Activated gamma-delta T cell treated with Interleukin-2 at 50 U/mL for 16 hours (primary cell): ENCODE measurements around the gene ZNF474.

ENCODE experiments used
- DNase-seq: peaks from one replicate; pipeline ENCODE4 v3.0.0-alpha.2; 2020

The ZNF474 gene

DNA sequence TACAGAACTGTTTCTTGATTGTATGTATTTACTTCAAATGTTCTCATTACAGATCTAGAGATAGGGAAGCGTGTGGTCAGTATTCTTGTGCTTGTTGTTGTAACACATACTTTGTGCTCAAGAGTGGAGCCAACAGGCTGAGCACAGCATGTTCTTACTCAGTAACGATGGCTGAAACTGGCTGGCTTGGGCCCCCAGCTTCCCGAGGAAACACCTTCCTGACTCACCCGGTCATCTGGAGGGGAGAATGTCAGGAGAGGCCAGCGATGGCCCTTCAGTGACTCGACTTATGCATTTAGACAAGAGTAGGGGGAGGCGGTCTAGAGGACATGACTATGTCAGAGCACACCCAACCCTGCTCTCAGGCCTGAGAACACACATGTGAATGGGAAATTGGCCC lies 25.6 kb downstream of the ZNF474 start:
- no peak for DNase-seq

DNA sequence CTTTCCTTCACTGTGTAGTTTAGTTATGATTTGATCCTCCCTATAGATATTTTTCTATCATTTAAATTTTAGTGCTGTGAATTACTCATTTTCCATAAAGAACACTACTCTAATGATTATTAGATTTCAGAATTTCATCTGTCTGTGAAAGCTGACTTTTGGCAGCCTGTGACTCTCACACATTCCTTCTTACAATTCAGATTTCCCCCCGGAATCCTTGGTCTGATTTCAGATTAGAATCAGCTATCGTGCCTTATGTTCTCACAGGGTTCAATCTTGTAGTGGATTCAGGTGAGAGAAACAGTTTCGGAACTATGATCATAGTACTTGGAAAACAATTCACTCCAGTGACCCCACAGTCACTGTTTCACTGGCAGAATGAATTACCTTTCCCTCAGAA lies 26.2 kb downstream of the ZNF474 start:
- DNase-seq = no peak

DNA sequence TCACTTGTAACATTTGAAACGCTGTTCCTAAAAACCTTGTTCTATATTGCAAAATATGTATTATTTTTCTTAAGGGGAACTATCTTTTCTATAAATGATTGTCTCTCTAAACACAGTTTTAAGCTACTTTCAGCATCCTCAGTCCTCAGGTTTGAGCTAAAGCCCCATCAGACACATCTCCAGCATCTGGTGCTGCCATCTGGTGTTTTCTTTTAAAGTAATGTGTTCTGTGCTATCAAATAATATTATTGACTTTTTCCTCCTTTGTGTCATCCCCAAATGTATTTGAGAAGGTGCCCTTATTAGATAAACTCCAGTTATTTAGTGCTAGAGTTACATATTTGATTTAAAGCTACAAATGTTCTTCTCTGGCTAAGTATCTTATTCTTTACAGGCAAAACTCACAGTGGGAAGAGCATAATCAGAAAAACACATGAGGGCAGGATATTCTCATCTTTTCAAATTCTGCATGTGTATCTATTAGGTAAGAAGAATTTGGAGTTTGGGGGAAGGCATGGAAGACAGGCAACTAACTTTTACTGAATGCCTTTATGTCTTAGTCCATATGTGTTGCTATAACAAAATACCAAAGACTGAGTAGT lies 27.5 kb downstream of the ZNF474 start:
- no peak for DNase-seq

DNA sequence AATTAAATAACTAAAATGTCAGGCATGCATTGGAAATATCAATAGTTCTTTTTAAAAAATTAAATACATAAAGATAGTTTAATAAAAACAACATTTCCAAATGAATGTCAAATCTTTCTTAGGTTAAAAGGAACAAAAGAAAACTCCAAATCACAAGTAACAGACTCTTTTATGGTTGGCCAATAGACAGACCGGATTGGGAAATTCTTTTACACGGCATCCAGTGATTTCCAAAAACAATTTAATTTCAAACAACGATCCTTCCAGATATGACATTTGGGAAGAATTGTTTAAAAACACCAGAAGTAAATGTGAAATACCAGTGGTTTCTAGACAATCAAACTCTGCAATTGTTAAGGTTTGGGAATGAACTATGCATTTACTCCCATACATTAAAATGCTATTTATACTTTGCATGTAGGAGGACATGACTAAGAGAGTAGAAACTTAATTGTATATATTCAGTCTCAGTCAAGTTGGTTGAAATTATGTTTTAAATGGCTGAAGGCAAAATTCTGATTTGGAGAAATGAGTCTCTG lies 32.8 kb downstream of the ZNF474 start:
- DNase-seq = no peak

DNA sequence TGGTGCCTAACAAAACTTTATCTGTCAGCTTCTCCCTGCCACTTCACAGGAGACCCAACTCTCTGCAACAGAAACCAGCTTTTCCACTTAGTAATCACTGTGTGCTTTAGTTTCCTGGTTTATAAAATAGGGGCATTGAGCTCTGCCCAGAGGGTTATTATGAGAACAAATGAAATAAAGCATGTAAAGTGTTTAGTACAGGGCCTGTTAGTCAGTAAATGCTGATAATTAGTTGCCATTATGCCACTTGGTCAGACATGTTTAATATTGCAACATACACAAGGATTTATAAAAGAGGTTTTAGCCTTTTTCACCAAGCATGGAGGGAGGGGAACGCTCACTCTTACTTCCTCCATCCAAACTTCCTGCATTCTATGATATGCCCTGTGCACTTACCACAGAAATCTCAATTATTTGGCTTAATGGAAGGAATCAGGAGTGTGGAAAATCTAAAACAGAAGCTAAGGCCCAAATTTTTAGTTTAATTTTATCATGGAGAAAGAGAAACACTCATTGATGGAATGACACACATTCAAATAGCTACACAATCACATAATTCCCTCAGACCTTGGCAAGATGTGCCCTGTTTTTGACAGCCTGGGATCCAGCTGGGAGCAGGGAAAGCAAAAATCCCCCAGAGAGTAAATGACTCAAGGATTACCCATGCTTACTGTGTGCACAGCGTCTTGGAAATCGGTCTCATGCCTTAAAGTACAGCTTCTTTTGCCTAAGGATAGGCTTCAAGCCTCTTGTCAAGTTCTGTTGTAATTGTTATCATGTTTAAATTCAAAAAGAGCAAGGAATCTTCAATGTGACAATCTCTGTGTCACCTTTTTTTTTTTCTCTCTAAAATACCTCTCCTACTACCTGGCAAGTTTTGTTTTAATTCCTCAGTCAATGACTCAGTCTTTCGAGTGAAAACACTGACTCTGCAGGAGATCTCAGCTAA lies 34.0 kb downstream of the ZNF474 start:
- DNase-seq = no peak

DNA sequence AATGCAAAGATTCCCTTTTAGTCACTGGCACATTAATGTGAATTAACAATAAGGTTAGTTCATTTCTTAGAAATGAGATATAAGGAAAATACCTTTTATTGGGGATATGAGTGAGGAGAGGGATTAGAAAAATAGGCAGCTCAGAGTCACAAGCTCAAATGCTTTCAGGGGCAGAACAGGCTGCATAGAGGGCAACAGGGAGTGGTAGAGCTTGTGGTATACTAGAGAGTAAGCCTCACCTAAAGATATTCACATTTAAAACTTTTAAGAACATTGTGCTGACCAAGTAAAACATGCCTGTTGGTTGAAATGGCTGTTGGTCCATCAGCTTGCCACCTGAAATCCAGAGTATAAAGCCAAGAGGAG lies 34.7 kb downstream of the ZNF474 start:
- no peak for DNase-seq

DNA sequence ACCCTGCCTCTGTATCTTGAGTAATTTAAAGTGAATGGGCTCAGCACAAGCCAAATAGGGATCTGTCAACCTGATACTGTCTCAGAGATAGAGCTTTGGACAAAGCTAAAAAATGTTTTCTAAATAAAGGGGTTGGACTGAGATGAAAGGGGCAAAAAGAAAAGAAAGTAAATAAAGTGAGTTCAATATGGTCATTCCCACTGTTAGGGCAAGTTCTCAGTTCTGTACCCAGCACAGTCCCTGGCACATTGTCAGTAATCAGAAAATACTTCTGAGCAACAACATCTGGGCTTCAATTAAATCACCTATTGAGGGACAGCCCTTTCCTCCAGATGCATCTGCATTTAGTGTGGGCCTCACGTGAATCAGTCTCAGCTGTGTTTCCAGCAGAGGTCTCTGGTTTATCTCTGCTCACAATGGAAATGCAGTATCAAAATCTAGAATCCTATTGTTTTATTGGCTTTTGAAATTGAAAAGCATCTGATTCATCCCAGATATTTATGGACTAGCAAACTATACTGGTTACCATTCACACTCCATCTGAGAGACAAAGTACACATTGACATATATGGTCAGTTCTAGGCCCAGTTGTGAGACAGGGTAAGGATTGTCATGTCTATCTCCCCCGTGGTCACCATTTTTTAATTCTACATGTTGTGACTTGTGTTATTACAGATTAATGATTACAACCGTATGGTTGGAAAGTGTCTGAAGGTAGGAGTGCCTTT lies 35.6 kb downstream of the ZNF474 start:
- DNase-seq = no peak

DNA sequence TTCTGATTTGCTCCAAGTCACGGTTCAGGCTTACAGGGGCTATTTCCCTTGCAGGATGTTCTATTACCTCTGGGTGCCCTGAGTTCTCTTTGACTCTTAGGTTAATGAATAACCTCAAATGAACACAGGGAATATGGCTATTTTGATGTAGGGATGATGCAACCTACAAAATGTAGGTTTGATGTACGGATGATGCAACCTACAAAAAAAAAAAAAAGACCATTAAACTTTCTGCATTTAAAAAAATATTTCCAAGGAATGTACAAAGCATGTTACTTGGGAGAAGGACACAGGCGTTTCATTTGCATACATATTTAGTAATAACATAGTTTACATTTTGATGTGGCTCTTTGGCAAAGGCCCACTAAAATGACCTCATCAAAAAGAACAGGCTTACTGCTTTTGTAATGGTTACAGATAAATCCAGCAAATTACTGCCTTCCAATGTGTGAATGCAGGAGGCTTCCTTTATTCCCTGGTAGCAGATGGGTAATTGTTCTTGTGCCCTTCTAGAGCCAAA lies 36.3 kb downstream of the ZNF474 start:
- no peak for DNase-seq

DNA sequence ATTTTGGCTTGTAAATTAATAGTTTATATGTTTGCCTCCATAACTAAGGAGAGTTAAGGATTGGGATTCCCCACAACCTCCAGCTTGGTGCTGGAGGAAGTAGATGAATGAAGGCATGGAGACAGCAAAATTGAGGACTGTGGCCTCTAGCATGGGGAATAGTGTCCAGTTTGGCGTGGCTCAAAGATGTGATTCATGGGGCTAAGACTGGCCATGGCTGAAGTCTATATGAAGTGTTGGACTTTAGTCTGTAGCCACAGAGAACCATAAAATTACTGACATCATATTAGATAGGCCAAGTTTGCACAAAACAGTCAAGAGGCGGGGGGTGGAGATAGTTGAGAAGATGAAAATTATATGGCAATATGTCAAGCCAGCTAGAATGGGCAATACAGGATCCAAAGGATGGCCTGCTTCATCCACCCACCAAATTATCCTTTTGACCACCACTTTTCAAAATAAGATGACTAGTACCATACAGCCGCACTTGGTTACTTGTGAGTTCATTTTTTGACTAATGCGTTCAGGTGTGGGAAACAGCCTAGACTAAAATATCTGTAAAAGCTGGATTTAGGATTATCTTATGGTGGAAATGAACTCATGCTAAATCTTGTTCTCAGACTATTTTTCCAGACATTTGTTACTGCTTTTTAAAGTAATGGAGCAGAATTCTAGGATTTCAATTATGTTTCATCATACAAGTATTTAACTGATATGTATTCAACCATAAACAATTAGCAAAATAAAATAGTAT lies 40.2 kb downstream of the ZNF474 start:
- DNase-seq = no peak

DNA sequence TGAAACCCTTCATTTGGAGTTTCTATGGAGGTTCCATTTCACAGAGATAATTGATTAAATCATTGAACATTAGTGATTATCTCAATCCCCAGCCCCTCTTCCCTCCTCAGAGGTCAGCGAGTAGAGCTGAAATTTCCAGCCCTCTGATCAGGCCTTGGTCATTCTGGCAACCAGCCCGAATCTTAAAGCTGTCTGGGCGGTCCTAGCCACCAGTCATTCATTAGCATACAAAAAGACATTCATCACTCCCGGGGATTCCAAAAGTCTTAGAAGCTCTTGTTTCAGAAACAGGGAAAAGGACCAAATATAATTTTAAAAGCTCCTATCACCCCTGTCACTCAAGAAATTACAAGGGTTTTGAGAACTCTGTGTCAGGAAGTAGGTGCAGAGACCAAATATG lies 41.3 kb downstream of the ZNF474 start:
- DNase-seq = no peak

DNA sequence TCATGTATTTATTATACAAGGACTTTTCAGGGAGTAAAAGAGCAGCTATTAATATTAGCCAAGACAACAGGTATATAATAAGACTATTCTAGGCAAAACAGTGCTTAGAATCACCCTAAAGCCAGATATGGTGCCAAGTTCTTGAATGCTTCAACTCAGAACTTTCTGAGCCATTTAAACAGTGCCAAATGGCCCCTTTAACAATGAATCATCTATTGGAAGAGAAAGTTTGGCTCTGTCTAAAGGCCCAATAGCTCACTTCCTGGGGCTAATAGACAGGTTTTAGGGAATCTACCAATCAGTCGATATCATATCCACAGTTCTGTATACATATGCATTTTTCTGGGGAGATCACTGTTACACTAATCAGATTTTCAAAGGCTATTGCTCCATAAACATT lies 42.9 kb downstream of the ZNF474 start:
- DNase-seq = no peak

DNA sequence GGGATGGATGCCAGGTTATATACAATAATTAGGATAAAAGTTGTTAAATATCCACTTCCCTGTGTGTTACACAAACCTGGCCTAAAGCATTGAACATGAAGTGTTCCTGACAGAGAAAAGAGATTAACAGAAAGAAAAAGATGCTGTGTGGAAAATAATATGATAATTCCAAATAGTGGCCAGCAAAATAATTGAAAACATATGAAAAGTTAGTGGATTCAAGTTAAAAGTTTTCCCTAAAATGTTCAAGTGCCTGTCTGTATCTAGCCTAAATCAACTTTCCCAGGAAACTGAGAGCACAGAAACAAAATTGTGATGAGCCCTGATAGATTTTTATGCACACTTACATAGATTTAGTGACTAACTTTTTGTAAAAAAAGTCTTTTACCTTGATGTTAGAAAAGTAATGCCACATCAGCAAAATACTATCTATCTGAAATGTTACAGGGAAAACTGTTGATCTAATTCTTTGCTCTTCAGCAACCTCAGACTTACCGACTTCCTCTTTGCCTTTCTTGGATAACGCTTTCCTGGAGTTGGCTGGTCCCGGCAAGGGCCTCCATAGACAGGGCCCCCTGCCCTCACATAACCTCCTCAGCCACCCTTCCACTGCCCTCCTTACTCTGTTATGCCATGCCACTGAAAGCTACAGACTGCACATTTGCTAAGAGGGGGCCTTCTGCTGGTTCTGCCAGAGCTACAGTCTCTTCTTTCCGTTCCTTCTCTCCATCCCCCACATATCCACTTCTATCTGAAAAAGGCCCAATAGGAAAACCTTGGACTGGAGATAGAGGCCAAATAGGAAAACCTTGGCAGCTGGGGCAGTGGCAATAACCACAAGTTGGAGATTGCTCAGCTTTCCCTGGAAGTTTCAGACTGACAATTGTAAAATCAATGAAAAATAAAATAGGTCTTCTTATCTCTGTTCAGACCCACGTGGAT lies 44.4 kb downstream of the ZNF474 start:
- no peak for DNase-seq

DNA sequence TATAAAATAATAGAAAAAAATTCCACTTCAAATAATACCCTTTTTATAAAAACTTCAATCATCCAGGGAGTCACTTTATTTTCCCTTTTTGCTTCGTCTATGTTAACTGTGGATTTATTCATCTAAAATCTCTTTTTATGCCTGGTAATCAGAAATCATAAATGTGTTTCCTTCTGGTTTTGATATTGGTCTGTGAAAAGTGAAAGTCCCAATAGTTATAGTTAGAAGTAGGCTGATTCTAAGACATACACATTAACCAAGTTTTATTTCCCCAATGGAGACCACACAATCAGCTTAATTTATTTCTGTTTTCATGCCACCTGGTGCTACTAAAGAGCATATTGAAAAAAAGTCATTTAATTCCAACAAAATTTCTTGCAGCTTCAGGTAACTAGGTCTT lies 45.7 kb downstream of the ZNF474 start:
- DNase-seq = no peak

DNA sequence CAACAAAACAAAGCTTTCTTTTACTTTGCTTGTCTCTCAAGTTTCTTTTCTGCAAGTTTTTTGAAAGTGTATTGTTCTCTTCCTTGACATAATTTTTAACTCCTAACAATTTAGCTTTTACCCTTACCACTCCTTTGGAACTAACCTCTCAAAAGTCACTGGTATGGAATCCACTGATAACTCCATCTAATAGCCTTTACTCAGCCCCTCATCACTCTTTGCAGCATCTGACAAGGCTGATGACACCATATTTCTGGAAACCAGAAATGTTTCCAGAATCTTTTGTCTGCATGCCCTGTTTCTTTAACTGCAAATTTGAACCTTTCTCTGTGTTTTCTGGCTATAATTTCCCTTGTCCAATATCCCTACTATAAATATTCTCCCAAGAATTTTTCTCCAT lies 46.5 kb downstream of the ZNF474 start:
- DNase-seq = no peak

DNA sequence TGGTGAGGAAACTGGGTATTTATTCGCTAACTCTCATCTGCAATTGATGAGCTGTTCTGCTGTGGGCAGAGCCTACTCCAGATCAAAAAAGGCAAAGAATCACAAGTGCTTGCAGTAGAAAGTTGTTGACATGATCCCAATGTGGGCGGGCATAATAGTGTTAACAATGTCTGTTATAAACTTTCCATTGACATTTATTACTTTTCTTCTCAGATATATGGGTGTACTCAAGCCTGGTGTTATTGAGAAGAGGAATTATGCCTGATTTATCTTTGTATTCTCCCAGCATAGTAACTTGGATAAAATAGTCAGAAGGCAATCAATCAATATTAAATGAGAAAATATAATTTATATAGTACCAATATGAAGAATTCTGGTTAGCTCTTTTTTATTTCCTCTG lies 47.8 kb downstream of the ZNF474 start:
- no peak for DNase-seq

DNA sequence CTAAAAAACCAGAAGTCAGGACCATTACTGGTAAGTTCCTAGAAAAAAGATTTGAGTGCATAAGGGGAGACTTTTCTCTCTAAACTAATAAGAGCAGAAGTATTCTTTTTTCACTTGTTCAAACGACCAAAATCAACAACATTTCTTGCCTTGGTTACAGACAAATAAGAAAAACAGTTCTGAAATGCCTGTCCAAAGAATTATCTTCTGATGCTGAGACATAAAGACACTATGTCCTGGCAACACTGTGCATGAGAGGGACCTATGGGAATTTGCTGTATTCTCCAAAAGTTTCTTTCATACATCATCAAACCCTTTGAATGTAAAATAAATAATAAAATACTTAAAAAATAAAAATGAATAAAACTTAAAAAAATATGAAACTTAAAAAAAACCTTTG lies 50.4 kb downstream of the ZNF474 start:
- no peak for DNase-seq

DNA sequence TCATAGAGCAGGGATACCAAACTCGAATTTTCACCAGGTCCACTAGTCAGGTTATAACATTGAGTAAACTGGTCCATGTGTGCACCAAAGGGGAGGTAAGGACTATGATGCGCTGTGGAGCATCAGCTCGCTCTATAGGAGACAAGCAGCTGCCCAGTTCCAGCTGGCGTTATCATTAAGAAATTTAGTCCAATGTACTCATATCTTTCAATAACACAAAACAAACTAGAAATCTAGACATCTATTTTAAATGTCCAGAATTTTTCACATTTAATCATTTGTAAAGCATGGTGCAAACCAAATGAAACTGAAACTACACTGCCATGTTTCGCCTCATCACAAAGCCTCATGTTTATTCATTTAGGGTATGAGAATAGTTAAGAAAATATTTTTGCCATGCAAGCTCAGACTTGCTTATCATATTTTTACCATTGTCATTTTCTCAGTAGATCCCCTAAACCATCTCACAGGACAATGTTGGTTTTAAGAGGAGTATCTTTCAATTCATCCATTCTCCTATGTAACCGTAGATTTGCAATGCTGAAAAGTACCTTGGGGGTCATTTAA lies 50.9 kb downstream of the ZNF474 start:
- no peak for DNase-seq

DNA sequence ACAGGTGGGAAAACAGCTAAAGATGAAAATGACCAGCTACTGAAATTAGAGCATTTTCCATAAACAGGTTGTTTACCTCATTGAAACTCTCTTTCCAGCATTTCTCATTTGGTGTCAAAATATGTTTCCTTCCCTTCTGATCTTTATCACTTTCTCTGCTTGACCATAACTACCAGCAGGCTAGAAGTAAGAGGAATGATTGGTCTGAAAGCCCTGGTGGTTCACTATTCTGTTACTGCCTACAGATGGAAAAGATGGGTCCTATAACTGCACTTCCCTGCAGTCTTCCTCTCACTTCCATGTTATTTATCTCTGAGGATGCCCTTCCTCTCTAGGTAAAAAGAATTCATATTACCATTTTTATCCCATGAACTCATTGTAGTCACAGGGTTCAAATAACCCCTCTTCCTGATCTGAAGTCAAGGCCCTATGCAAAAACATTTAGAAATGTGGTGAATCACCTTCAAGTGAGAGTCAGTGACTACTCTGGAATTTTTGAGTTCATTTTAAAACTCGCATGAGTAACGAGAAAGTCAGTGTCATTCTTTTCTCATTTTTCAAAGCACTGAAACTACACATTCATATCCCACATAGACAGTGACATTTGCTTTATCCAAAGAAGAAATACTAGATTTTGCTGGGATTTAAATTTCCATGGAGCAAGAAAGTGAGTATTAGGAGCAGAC lies 51.7 kb downstream of the ZNF474 start:
- DNase-seq = no peak

DNA sequence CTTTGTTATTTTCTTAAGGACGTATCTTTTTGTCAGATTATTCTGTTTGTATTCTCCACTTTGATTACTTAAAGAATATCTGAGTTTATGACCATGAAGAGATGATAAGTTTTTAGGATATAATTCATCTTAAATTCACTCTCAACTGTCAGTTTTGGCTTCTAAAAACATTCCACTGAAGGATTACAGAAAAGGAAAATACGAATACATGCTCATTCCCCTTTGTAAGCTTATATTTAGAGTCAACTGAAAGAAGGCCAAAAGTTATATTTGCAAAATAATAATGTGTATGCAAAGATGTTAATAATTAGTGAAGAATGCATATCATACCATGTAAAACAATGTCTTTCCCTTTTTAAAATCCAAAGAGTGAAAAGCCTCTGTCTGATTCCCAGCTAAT lies 52.5 kb downstream of the ZNF474 start:
- DNase-seq = no peak

DNA sequence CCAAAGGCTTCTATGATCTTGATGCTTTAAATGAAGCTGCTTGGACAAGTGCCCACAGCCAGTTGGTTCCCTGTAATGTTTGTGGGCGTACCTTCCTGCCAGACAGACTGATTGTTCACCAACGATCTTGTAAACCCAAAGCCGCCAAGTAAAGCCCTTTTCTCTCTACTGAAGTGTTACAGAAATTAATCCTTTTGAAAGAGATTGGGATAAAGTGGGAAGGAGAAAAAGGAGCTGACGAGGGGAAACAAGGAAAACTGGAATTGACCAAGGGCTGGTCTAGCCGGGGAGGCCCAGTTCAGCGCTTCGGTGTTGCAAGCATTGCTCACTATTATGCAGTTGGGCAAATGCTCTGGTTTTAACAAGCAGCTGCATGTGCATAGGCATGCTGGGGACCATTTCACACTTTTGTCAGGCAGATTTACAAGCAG lies 53.2 kb downstream of the ZNF474 start:
- no peak for DNase-seq
